ENCODE data around the gene LHX8.

Gene LHX8

GRCh38 chr1:75188892-75189291, 54.7 kb downstream of the LHX8 start:
- Histone ChIP-seq H3K27ac (ENCODE audit: low read depth, low read length) (no peak overlapping the region), H3K79me2 (ENCODE audit: control insufficient read depth, low read length) (no peaks in the 10 kb centered on the region), H3K27me3 (ENCODE audit: control insufficient read depth, low read length) (no peaks in the 10 kb centered on the region), H3K9me2 (replicated peaks; ENCODE audit: control insufficient read depth, low read length) (no peaks in the 10 kb centered on the region), H3K4me2 (ENCODE audit: low read length) (no peak overlapping the region), H3K9me3 (ENCODE audit: control insufficient read depth, insufficient read depth, low read length) (no peaks in the 10 kb centered on the region), H3K4me1 (ENCODE audit: control insufficient read depth, low read length) (no peaks in the 10 kb centered on the region), H4K20me1 (ENCODE audit: control insufficient read depth, insufficient read depth, low read depth, low read length) (no peaks in the 10 kb centered on the region), H3K4me3 (ENCODE audit: low read length) (no peak overlapping the region), H3F3A (ENCODE audit: control insufficient read depth, insufficient read depth) (no peaks in the 10 kb centered on the region), H3K36me3 (ENCODE audit: control insufficient read depth, low read length) (no peaks in the 10 kb centered on the region)
- TF ChIP-seq EZH2phosphoT487 (IDR thresholded peaks at IDR 0.05; ENCODE audit: borderline replicate concordance, low read length) (no peak), CTCF (IDR thresholded peaks at IDR 0.05; ENCODE audit: low read depth, low read length, poor library complexity, severe bottlenecking) (no peak)

DNA sequence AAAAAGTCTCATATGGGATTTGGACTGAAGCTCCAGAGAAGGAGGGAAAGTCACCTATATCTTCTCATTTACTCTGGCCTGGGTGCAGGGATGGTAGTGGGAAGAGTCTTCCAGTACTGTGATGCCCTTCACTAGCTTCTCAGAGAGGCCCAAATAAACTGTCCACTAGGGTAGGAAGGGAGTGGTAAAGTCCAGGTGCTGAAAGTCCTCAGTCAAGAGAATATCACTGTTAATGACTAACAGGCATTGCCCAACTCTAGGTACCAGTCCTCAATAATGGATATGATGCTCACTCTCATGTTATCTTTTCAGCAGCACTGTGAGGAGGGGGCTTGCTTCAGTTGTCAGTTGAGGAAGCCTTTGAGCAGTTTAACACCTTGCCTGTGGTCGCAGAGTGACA, 64.0 kb downstream of the LHX8 start:
- no peaks in the 10 kb centered on the region for H4K20me1 ChIP-seq (ENCODE audit: control insufficient read depth, insufficient read depth, low read depth, low read length)
- H3K27me3 ChIP-seq (ENCODE audit: control insufficient read depth, low read length) = no peaks in the 10 kb centered on the region
- H3K4me3 ChIP-seq (ENCODE audit: low read length) = no peak overlapping the region
- H3K9me2 ChIP-seq (replicated peaks; ENCODE audit: control insufficient read depth, low read length) = no peaks in the 10 kb centered on the region
- no peaks in the 10 kb centered on the region for H3K79me2 ChIP-seq (ENCODE audit: control insufficient read depth, low read length)
- H3K9me3 ChIP-seq (ENCODE audit: control insufficient read depth, insufficient read depth, low read length) = no peaks in the 10 kb centered on the region
- TF ChIP-seq EZH2phosphoT487 (IDR thresholded peaks at IDR 0.05; ENCODE audit: borderline replicate concordance, low read length) (no peak), CTCF (IDR thresholded peaks at IDR 0.05; ENCODE audit: low read depth, low read length, poor library complexity, severe bottlenecking) (no peak)
- H3K4me1 ChIP-seq (ENCODE audit: control insufficient read depth, low read length) = no peaks in the 10 kb centered on the region
- no peaks in the 10 kb centered on the region for H3K36me3 ChIP-seq (ENCODE audit: control insufficient read depth, low read length)
- H3K4me2 ChIP-seq (ENCODE audit: low read length) = no peak overlapping the region
- no peak overlapping the region for H3K27ac ChIP-seq (ENCODE audit: low read depth, low read length)
- no peaks in the 10 kb centered on the region for H3F3A ChIP-seq (ENCODE audit: control insufficient read depth, insufficient read depth)

- no peaks in the 10 kb centered on the region for H4K20me1 ChIP-seq (ENCODE audit: control insufficient read depth, insufficient read depth, low read depth, low read length)
- no peak overlapping the region for H3K4me3 ChIP-seq (ENCODE audit: low read length)
- no peaks in the 10 kb centered on the region for H3F3A ChIP-seq (ENCODE audit: control insufficient read depth, insufficient read depth)
- H3K79me2 ChIP-seq (ENCODE audit: control insufficient read depth, low read length) = no peaks in the 10 kb centered on the region
- H3K4me1 ChIP-seq (ENCODE audit: control insufficient read depth, low read length) = no peaks in the 10 kb centered on the region
- H3K9me2 ChIP-seq (replicated peaks; ENCODE audit: control insufficient read depth, low read length) = no peaks in the 10 kb centered on the region
- no peak overlapping the region for H3K27ac ChIP-seq (ENCODE audit: low read depth, low read length)
- TF ChIP-seq CTCF (IDR thresholded peaks at IDR 0.05; ENCODE audit: low read depth, low read length, poor library complexity, severe bottlenecking) (no peak), EZH2phosphoT487 (IDR thresholded peaks at IDR 0.05; ENCODE audit: borderline replicate concordance, low read length) (no peak)
- no peaks in the 10 kb centered on the region for H3K36me3 ChIP-seq (ENCODE audit: control insufficient read depth, low read length)
- H3K4me2 ChIP-seq (ENCODE audit: low read length) = no peak overlapping the region
- no peaks in the 10 kb centered on the region for H3K9me3 ChIP-seq (ENCODE audit: control insufficient read depth, insufficient read depth, low read length)
- H3K27me3 ChIP-seq (ENCODE audit: control insufficient read depth, low read length) = no peaks in the 10 kb centered on the region
Observed at GRCh38 chr1:75198761-75199160, 64.6 kb downstream of the LHX8 start.

GRCh38 chr1:75202751-75203150, 68.6 kb downstream of the LHX8 start:
- H3K9me3 ChIP-seq (ENCODE audit: control insufficient read depth, insufficient read depth, low read length) = no peaks in the 10 kb centered on the region
- TF ChIP-seq CTCF (IDR thresholded peaks at IDR 0.05; ENCODE audit: low read depth, low read length, poor library complexity, severe bottlenecking) = no peak
- no peak for TF ChIP-seq EZH2phosphoT487 (IDR thresholded peaks at IDR 0.05; ENCODE audit: borderline replicate concordance, low read length)
- H3F3A ChIP-seq (ENCODE audit: control insufficient read depth, insufficient read depth) = no peaks in the 10 kb centered on the region
- H3K4me2 ChIP-seq (ENCODE audit: low read length) = no peak overlapping the region
- no peaks in the 10 kb centered on the region for H3K9me2 ChIP-seq (replicated peaks; ENCODE audit: control insufficient read depth, low read length)
- H3K79me2 ChIP-seq (ENCODE audit: control insufficient read depth, low read length) = no peaks in the 10 kb centered on the region
- no peak overlapping the region for H3K4me3 ChIP-seq (ENCODE audit: low read length)
- H3K36me3 ChIP-seq (ENCODE audit: control insufficient read depth, low read length) = no peaks in the 10 kb centered on the region
- H3K27me3 ChIP-seq (ENCODE audit: control insufficient read depth, low read length) = no peaks in the 10 kb centered on the region; the same call in 1 of the 2 replicates
- no peak overlapping the region for H3K27ac ChIP-seq (ENCODE audit: low read depth, low read length)
- no peaks in the 10 kb centered on the region for H4K20me1 ChIP-seq (ENCODE audit: control insufficient read depth, insufficient read depth, low read depth, low read length)
- no peaks in the 10 kb centered on the region for H3K4me1 ChIP-seq (ENCODE audit: control insufficient read depth, low read length)
